SK-N-SH (cell line): Measurements from ENCODE around the gene ANKRD44. TPM values are rescaled to one million over a fixed set of nuclear protein-coding genes. Genes with fewer than 3 reads are reported as not detected.

Experiments used
- CTCF ChIA-PET: fragments of 300-600, 350-600 bp; formaldehyde crosslinking; extraction: SDS; loops from one replicate; lab custom pipeline; 2021; lab: Yijun Ruan, JAX
- POLR2A ChIA-PET: fragments of 350-600 bp; sonication (Branson Sonifier 250); formaldehyde crosslinking; extraction: SDS; loops from one replicate; lab custom pipeline; 2020; ENCODE audit warnings: antibody characterized with exemption, inconsistent platforms; lab: Yijun Ruan, JAX
- DNase-seq: peaks from one replicate; pipeline ENCODE4 v3.0.0; 2012
- H2AFZ ChIP-seq: fragments of 200-600 bp; sonication (generic); 2 replicates; pipeline ENCODE4 v1.8.1; 2016; ENCODE audit warnings: antibody characterized with exemption, mild to moderate bottlenecking, low read depth
- H3F3A ChIP-seq: fragments of 200-600 bp; sonication (generic); replicated peaks from 2 replicates; pipeline ENCODE3; 2016; ENCODE audit warnings: antibody characterized with exemption, mild to moderate bottlenecking; ENCODE audit not compliant: insufficient read depth
- H3K27ac ChIP-seq, 2 experiments: fragments of 200-500 bp in 1 of 2; fragments of 200-600 bp in 1 of 2; sonication (Bioruptor generic) in 1 of 2; sonication (generic), shearing (Covaris generic) in 1 of 2; 2 replicates each; pipeline versions ENCODE4 v1.5.1 to v1.6.1; 2014 to 2016; ENCODE audit warnings: low read depth in 2 of 2, inconsistent platforms in 1 of 2, low read length in 1 of 2, mild to moderate bottlenecking in 1 of 2, mixed read lengths in 1 of 2
- H3K27me3 ChIP-seq: fragments of 200-600 bp; sonication (generic), shearing (Covaris generic); 2 replicates; pipeline ENCODE4 v1.6.1; 2016; ENCODE audit warnings: mixed run types; ENCODE audit not compliant: insufficient read depth
- H3K36me3 ChIP-seq, 2 experiments: fragments of 200-500 bp in 1 of 2; fragments of 200-600 bp in 1 of 2; sonication (Bioruptor generic) in 1 of 2; sonication (generic) in 1 of 2; replicated peaks in 1 of 2; 2 replicates each; pipeline versions ENCODE3 to v1.5.1; 2014 to 2016; ENCODE audit warnings: low read length in 1 of 2, mild to moderate bottlenecking in 1 of 2; ENCODE audit not compliant: insufficient read depth in 2 of 2, control insufficient read depth in 1 of 2
- H3K4me1 ChIP-seq, 2 experiments: fragments of 200-500 bp in 1 of 2; fragments of 200-600 bp in 1 of 2; sonication (Bioruptor generic) in 1 of 2; sonication (generic), shearing (Covaris generic) in 1 of 2; 2 replicates each; pipeline versions ENCODE4 v1.5.1 to v1.6.1; 2014 to 2016; ENCODE audit warnings: low read depth in 1 of 2, low read length in 1 of 2, mixed run types in 1 of 2; ENCODE audit not compliant: insufficient read depth in 2 of 2, control insufficient read depth in 1 of 2
- H3K4me2 ChIP-seq: fragments of 200-600 bp; sonication (generic), shearing (Covaris generic); 2 replicates; pipeline ENCODE4 v1.6.1; 2017; ENCODE audit warnings: mixed run types
- H3K4me3 ChIP-seq, 2 experiments: fragments of 200-500 bp in 1 of 2; fragments of 200-600 bp in 1 of 2; sonication (Bioruptor generic) in 1 of 2; sonication (generic), shearing (Covaris generic) in 1 of 2; 2 replicates each; pipeline versions ENCODE4 v1.5.1 to v1.8.1; 2014 to 2016; ENCODE audit warnings: low read depth in 2 of 2, inconsistent platforms in 1 of 2, low read length in 1 of 2, mild to moderate bottlenecking in 1 of 2, mixed read lengths in 1 of 2, moderate library complexity in 1 of 2
- H3K79me2 ChIP-seq: fragments of 200-600 bp; sonication (generic); 2 replicates; pipeline ENCODE4 v1.8.1; 2017; ENCODE audit warnings: mild to moderate bottlenecking; ENCODE audit not compliant: insufficient read depth
- H3K9ac ChIP-seq: fragments of 200-600 bp; sonication (generic); 2 replicates; pipeline ENCODE4 v1.6.1; 2017; ENCODE audit warnings: mixed run types
- H3K9me2 ChIP-seq: fragments of 200-600 bp; sonication (generic); 2 replicates; pipeline ENCODE4 v1.6.1; 2017; ENCODE audit warnings: mixed run types
- H3K9me3 ChIP-seq: fragments of 200-600 bp; sonication (generic); 2 replicates; pipeline ENCODE4 v1.6.1; 2017; ENCODE audit warnings: mixed run types, mild to moderate bottlenecking, moderate library complexity
- H4K20me1 ChIP-seq: fragments of 200-600 bp; sonication (generic); 2 replicates; pipeline ENCODE4 v1.6.1; 2017; ENCODE audit warnings: mild to moderate bottlenecking, mixed run types; ENCODE audit not compliant: insufficient read depth
- FOXM1 ChIP-seq: IDR thresholded peaks from 2 replicates; pipeline ENCODE4 v1.4.0; 2012; ENCODE audit warnings: low read depth, mild to moderate bottlenecking
- GABPA ChIP-seq: IDR thresholded peaks from 2 replicates; pipeline ENCODE4 v1.4.0; 2012; ENCODE audit warnings: low read depth, mild to moderate bottlenecking
- IRF3 ChIP-seq: fragments of 150-350 bp; IDR thresholded peaks from 2 replicates; pipeline ENCODE4 v1.6.1; 2016; ENCODE audit warnings: mild to moderate bottlenecking, low read depth, low read length
- JUND ChIP-seq: IDR thresholded peaks from 2 replicates; pipeline ENCODE4 v1.4.0; 2012
- MAX ChIP-seq: IDR thresholded peaks from 2 replicates; pipeline ENCODE4 v1.4.0; 2012; ENCODE audit warnings: low read depth
- MEF2A ChIP-seq: IDR thresholded peaks from 2 replicates; pipeline ENCODE4 v1.4.0; 2012; ENCODE audit warnings: low read depth, borderline replicate concordance
- MXI1 ChIP-seq: IDR thresholded peaks from 2 replicates; pipeline ENCODE4 v1.6.1; 2012; ENCODE audit warnings: mild to moderate bottlenecking, low read depth, low read length, improper control_type of control experiment
- POLR2AphosphoS5 ChIP-seq: IDR thresholded peaks from 2 replicates; pipeline ENCODE4 v1.6.1; 2012; ENCODE audit warnings: low read depth, low read length
- SMC3 ChIP-seq: IDR thresholded peaks from 2 replicates; pipeline ENCODE4 v1.6.1; 2012; ENCODE audit warnings: low read depth, low read length, improper control_type of control experiment
- USF1 ChIP-seq: IDR thresholded peaks from 2 replicates; pipeline ENCODE4 v1.4.0; 2012; ENCODE audit warnings: low read depth, borderline replicate concordance
- WGBS: methylation state at CpG from one replicate; pipeline ENCODE4 v1.1.6; 2017; ENCODE audit warnings: low lambda C conversion rate; 5-methylcytosine and 5-hydroxymethylcytosine counted together
- polyA plus RNA-seq, 3 experiments: library from polyadenylated mRNA; depleted of rRNA; stranded (reverse); fragments of >200 nt; gene quantifications; 2 replicates each; pipeline ENCODE4 v1.2.3, GENCODE V29; 2012

The ANKRD44 gene
- polyA plus RNA-seq, 1 of the 3 experiments (the other 2 are of a cell fraction) = 12.5 TPM

GRCh38 chr2:196959281-196959680 is 351.3 kb downstream of the ANKRD44 start:
- Histone ChIP-seq H3K4me3 (no peak overlapping the region), H2AFZ (no peak overlapping the region), H3K36me3 (no peaks in the 10 kb centered on the region), H3K27ac (no peak overlapping the region), H4K20me1 (no peaks in the 10 kb centered on the region), H3K79me2 (no peaks in the 10 kb centered on the region), H3K9me3 (no peaks in the 10 kb centered on the region), H3K4me1 (no peaks in the 10 kb centered on the region), H3K9me2 (no peaks in the 10 kb centered on the region), H3K9ac (no peak overlapping the region), H3K27me3 (no peaks in the 10 kb centered on the region), H3K4me2 (no peak overlapping the region), H3F3A (no peaks in the 10 kb centered on the region)
- DNase-seq = no peak
- TF ChIP-seq MEF2A = no peak
- TF ChIP-seq FOXM1 = no peak
- no peak for TF ChIP-seq USF1
- TF ChIP-seq GABPA = no peak
- TF ChIP-seq SMC3 = no peak
- no peak for TF ChIP-seq IRF3
- no peak for TF ChIP-seq MXI1
- no peak for TF ChIP-seq POLR2AphosphoS5
- WGBS = 93% methylated on average over 2 of the region's 2 CpGs
- ChIA-PET POLR2A (no interaction called here), CTCF (interaction anchor here (0.6 to 1.6 kb wide), 2 partner anchors 11 to 625 kb away, joined by 3 read pairs; no protein-coding TSS in a partner anchor)

- POLR2A ChIA-PET = no interaction called here
- Histone ChIP-seq H3K79me2 (no peaks in the 10 kb centered on the region), H3K4me1 (no peaks in the 10 kb centered on the region), H3K9me2 (no peaks in the 10 kb centered on the region), H2AFZ (no peak overlapping the region), H3F3A (no peaks in the 10 kb centered on the region), H3K27me3 (no peaks in the 10 kb centered on the region), H3K4me3 (no peak overlapping the region), H3K9ac (no peak overlapping the region), H3K4me2 (no peak overlapping the region), H3K27ac (no peak overlapping the region), H4K20me1 (no peaks in the 10 kb centered on the region), H3K36me3 (no peaks in the 10 kb centered on the region), H3K9me3 (no peaks in the 10 kb centered on the region)
- CTCF ChIA-PET = interaction anchor here (0.8 to 1.4 kb wide), 2 partner anchors 21 to 28 kb away, joined by 3 to 4 read pairs; no protein-coding TSS in a partner anchor
- 30% methylated on average over 1 of the region's 1 CpG for WGBS
- DNase-seq = no peak
- TF ChIP-seq MAX (no peak), JUND (no peak)
Measured at GRCh38 chr2:196957881-196958525, 352.6 kb downstream of the ANKRD44 start.
